ENCODE data around the gene FOXRED1. TPM values are rescaled to one million over a fixed set of nuclear protein-coding genes. Genes with fewer than 3 reads are reported as not detected.

Gene FOXRED1
- total RNA-seq, 1 experiment from 2014 or later = 67.5 TPM

DNA sequence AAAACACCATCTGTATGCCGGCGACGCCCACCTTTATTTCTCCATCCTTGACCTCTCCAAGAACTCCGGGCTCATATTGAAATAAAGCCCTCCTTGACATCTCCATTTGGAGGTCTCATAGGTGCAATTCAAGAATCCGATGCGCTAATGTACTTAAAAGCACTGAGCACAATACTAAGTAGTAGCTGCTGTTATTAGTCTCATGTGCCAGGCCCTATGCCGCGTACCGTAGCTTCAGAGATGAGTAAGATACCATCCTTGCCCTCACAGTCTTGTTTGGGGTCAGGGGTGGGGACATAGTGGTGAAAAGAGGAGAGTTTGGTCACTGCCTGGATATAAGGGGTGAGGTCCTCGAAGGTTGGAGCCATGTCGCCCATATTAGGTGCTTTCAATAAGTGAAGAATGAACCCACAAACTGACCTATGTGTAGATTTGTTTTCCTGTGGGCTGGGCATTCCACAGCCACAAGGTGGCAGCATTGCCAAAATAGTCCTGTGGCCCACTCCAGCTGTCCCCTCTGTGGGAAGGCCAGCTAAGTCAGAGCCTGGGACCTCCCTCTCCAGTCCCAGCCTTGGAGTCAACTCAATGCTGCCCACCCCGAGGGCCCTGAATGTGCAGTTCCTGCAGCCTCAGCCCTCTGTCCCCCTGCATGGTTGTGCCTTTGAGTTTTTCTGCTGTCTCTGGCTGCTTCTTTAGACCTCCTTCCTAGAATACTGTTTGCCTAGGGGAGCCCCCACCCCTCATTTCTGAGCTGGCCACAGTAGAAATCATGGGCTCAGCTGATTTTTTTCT lies 41.4 kb downstream of the FOXRED1 start:
- Histone ChIP-seq H3K23me2 (ENCODE audit: insufficient read length, low read depth, low read length, poor library complexity, severe bottlenecking) (no peaks in the 10 kb centered on the region), H3K23ac (ENCODE audit: insufficient read length, low read depth, low read length) (no peak overlapping the region), H4K8ac (replicated peaks; ENCODE audit: insufficient read length, low read depth, low read length) (no peak overlapping the region), H2BK5ac (ENCODE audit: insufficient read length, low read length) (no peak overlapping the region), H3K4me1 (ENCODE audit: insufficient read depth, low read length) (no peaks in the 10 kb centered on the region), H2BK120ac (ENCODE audit: low read depth, low read length, poor library complexity, severe bottlenecking) (no peak overlapping the region), H3K27me3 (ENCODE audit: insufficient read depth, low read length) (no peaks in the 10 kb centered on the region), H2AFZ (ENCODE audit: low read length) (no peak overlapping the region), H3K4ac (ENCODE audit: low read depth, low read length) (no peak overlapping the region), H2BK12ac (ENCODE audit: insufficient read length, low read depth, low read length) (no peak overlapping the region), H3K56ac (ENCODE audit: insufficient read length, low read depth, low read length) (no peak overlapping the region), H2BK20ac (ENCODE audit: low read depth, low read length, poor library complexity, severe bottlenecking) (no peak overlapping the region), H2AK5ac (ENCODE audit: insufficient read length, low read length) (no peak overlapping the region), H3K9ac (ENCODE audit: extremely low read depth, insufficient read length, low read length) (no peak overlapping the region), H3K79me1 (ENCODE audit: insufficient read depth, low read depth, low read length, poor library complexity, severe bottlenecking) (no peaks in the 10 kb centered on the region), H2BK15ac (ENCODE audit: low read depth, low read length) (no peak overlapping the region), H3K79me2 (ENCODE audit: insufficient read depth, low read length) (no peaks in the 10 kb centered on the region), H4K20me1 (ENCODE audit: control insufficient read depth, insufficient read depth, insufficient read length) (no peaks in the 10 kb centered on the region), H4K5ac (ENCODE audit: insufficient read length, low read depth, low read length) (no peak overlapping the region), H3K9me3 (ENCODE audit: control insufficient read depth, low read depth, low read length) (no peaks in the 10 kb centered on the region), H3K4me2 (ENCODE audit: insufficient read depth, insufficient read length, low read length) (no peak overlapping the region), H3K18ac (ENCODE audit: insufficient read length, low read depth, low read length) (no peak overlapping the region), H4K91ac (ENCODE audit: insufficient read length, low read depth, low read length) (no peak overlapping the region), H3T11ph (ENCODE audit: low read length) (no peak overlapping the region), H3K14ac (ENCODE audit: insufficient read depth, low read length) (no peak overlapping the region), H3K27ac (ENCODE audit: insufficient read length, low read depth, low read length) (no peak overlapping the region)
- H3K4me1 Mint-ChIP-seq = peaks cover 0 to 2% of the 10 kb centered on the region in 2 experiments; a peak in 2 of 4 replicates
- no CpG with 5 or more reads among the region's 12 CpGs for WGBS (ENCODE audit: extremely low coverage, insufficient read length, low lambda C conversion rate)
- no peaks in the 10 kb centered on the region for H3K27me3 Mint-ChIP-seq (ENCODE audit: low read depth)
- no peak overlapping the region for H3K4me3 Mint-ChIP-seq
- DNase-seq = peak; percentile 80
- no peaks in the 10 kb centered on the region for H3K9me3 Mint-ChIP-seq
- TF ChIP-seq, protein P1, sequence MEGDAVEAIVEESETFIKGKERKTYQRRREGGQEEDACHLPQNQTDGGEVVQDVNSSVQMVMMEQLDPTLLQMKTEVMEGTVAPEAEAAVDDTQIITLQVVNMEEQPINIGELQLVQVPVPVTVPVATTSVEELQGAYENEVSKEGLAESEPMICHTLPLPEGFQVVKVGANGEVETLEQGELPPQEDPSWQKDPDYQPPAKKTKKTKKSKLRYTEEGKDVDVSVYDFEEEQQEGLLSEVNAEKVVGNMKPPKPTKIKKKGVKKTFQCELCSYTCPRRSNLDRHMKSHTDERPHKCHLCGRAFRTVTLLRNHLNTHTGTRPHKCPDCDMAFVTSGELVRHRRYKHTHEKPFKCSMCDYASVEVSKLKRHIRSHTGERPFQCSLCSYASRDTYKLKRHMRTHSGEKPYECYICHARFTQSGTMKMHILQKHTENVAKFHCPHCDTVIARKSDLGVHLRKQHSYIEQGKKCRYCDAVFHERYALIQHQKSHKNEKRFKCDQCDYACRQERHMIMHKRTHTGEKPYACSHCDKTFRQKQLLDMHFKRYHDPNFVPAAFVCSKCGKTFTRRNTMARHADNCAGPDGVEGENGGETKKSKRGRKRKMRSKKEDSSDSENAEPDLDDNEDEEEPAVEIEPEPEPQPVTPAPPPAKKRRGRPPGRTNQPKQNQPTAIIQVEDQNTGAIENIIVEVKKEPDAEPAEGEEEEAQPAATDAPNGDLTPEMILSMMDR (conservative IDR thresholded peaks at IDR 0.05) = peak; percentile 90
- H3K36me3 Mint-ChIP-seq (ENCODE audit: insufficient read depth in 1 of 3, low read depth in 3 of 3) = peaks cover 20 to 42% (median 37%) of the 10 kb centered on the region in 3 experiments; a peak in 6 of 7 replicates
- H3K27ac Mint-ChIP-seq = no peak overlapping the region
